ENCODE measurements around the gene DCTN1. TPM values are rescaled to one million over a fixed set of nuclear protein-coding genes. Genes with fewer than 3 reads are reported as not detected.

DCTN1 gene
- total RNA-seq, 6 donors from 2014 or later: 106 to 260 (median 147) TPM

DNA sequence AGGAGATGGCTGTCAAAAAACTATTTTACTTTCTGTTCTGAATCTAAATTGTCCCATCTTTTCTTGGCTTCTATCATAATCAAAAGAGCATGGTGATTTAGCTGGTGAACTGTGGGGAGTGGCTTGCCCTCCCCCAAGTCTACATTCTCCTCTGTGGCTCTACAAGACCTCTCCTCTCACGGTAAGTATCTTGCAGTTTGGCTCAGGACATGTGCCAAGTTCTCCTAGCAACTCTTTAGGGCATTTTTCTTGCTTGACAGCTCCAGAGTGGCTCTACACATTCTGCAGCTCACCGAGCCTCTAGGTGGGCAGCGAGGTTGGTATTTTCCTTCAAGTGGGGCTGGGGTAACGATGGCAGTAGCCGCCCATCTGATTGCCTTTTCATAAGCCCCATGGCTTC is 66.0 kb downstream of the DCTN1 start:
- Histone ChIP-seq H3K9me3 (no peaks in the 10 kb centered on the region), H3K4me3 (no peak overlapping the region), H3K36me3 (no peaks in the 10 kb centered on the region), H3K27me3 (no peaks in the 10 kb centered on the region), H3K27ac (no peak overlapping the region), H3K4me1 (peaks cover 0 to 5% (median 0%) of the 10 kb centered on the region in 4 donors)
- WGBS, 2 donors: 54 to 78% methylated on average over 5 of the region's 5 CpGs
- TF ChIP-seq POLR2AphosphoS5 (IDR thresholded peaks at IDR 0.05): no peak
- TF ChIP-seq EP300 (IDR thresholded peaks at IDR 0.05): no peak
- TF ChIP-seq POLR2A (IDR thresholded peaks at IDR 0.05): no peak
- TF ChIP-seq, protein P1, sequence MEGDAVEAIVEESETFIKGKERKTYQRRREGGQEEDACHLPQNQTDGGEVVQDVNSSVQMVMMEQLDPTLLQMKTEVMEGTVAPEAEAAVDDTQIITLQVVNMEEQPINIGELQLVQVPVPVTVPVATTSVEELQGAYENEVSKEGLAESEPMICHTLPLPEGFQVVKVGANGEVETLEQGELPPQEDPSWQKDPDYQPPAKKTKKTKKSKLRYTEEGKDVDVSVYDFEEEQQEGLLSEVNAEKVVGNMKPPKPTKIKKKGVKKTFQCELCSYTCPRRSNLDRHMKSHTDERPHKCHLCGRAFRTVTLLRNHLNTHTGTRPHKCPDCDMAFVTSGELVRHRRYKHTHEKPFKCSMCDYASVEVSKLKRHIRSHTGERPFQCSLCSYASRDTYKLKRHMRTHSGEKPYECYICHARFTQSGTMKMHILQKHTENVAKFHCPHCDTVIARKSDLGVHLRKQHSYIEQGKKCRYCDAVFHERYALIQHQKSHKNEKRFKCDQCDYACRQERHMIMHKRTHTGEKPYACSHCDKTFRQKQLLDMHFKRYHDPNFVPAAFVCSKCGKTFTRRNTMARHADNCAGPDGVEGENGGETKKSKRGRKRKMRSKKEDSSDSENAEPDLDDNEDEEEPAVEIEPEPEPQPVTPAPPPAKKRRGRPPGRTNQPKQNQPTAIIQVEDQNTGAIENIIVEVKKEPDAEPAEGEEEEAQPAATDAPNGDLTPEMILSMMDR (IDR thresholded peaks at IDR 0.05): no peak
- DNase-seq: peak in 1 of 2 donors; percentile 42
- no peak for ATAC-seq (ENCODE audit: low FRiP score in 2 of 2)

GRCh38 chr2:74313497-74313896 is 66.6 kb downstream of the DCTN1 start:
- no peak overlapping the region for H3K27ac ChIP-seq
- no peak overlapping the region for H3K4me3 ChIP-seq
- no peaks in the 10 kb centered on the region for H3K36me3 ChIP-seq
- DNase-seq (no peak), ATAC-seq (ENCODE audit: low FRiP score in 2 of 2) (no peak)
- H3K27me3 ChIP-seq: no peaks in the 10 kb centered on the region
- no peaks in the 10 kb centered on the region for H3K9me3 ChIP-seq
- TF ChIP-seq POLR2AphosphoS5 (IDR thresholded peaks at IDR 0.05) (no peak), POLR2A (IDR thresholded peaks at IDR 0.05) (no peak), EP300 (IDR thresholded peaks at IDR 0.05) (no peak)
- TF ChIP-seq, protein P1 (IDR thresholded peaks at IDR 0.05): no peak
- H3K4me1 ChIP-seq: peaks cover 0 to 5% (median 0%) of the 10 kb centered on the region in 4 donors
- 49 to 59% methylated on average over 2 of the region's 2 CpGs for WGBS, 2 donors

- Histone ChIP-seq H3K27ac (no peak overlapping the region), H3K4me3 (no peak overlapping the region), H3K36me3 (no peaks in the 10 kb centered on the region), H3K27me3 (no peaks in the 10 kb centered on the region), H3K9me3 (no peaks in the 10 kb centered on the region), H3K4me1 (peaks cover 0 to 5% (median 0%) of the 10 kb centered on the region in 4 donors)
- TF ChIP-seq POLR2A (IDR thresholded peaks at IDR 0.05) (no peak), EP300 (IDR thresholded peaks at IDR 0.05) (no peak)
- TF ChIP-seq, protein P1 (IDR thresholded peaks at IDR 0.05): no peak
- DNase-seq (no peak), ATAC-seq (ENCODE audit: low FRiP score in 2 of 2) (no peak)
These were observed 67.2 kb downstream of the DCTN1 start for GRCh38 chr2:74312913-74313312.

Small RNA genes within 50 kb of the gene (small RNA-seq; reads per million reads assigned to genes)
- gene RNU6-542P: 0 reads per million in 4 donors
- gene TAF13P2: 0 reads per million in 4 donors

Other genes starting within 250 kb of the DCTN1 start
- gene BOLA3, start 232.4 kb downstream of the DCTN1 start, total RNA-seq: 10 to 100 TPM; 19.2 to 37.7 (median 24.3) TPM
- gene MOB1A, start 201.4 kb downstream of the DCTN1 start, total RNA-seq: 100 to 1,000 TPM in 2 of 6 donors, 10 to 100 TPM in 4; 23.1 to 143 (median 94.5) TPM
- gene MTHFD2, start 181.7 kb downstream of the DCTN1 start, total RNA-seq: 10 to 100 TPM in 5 of 6 donors, 1 to 10 TPM in 1; 8.4 to 68.1 (median 34.5) TPM
- 10 to 100 TPM in 3 of 6 donors, 1 to 10 TPM in 3; 3.2 to 47.1 (median 11.0) TPM for gene SLC4A5, start 36.9 kb downstream of the DCTN1 start, total RNA-seq
- gene C2orf81, start 41.3 kb upstream of the DCTN1 start, total RNA-seq: 10 to 100 TPM in 2 of 6 donors, 1 to 10 TPM in 4; 2.6 to 12.3 (median 5.7) TPM
- gene WDR54, start 41.4 kb upstream of the DCTN1 start, total RNA-seq: 10 to 100 TPM in 4 of 6 donors, 1 to 10 TPM in 2; 8.4 to 28.2 (median 13.3) TPM
- gene RTKN, start 61.6 kb upstream of the DCTN1 start, total RNA-seq: 10 to 100 TPM; 26.7 to 95.3 (median 34.0) TPM
- gene INO80B, start 74.8 kb upstream of the DCTN1 start, total RNA-seq: 10 to 100 TPM; 12.6 to 85.9 (median 32.5) TPM
- 100 to 1,000 TPM in 1 of 6 donors, 10 to 100 TPM in 5; 34.7 to 109 (median 51.3) TPM for gene WBP1, start 78.1 kb upstream of the DCTN1 start, total RNA-seq
- 10 to 100 TPM; 57.8 to 80.8 (median 63.1) TPM for gene MOGS, start 85.1 kb upstream of the DCTN1 start, total RNA-seq
- 10 to 100 TPM; 19.9 to 87.1 (median 30.1) TPM for gene MRPL53, start 92.4 kb upstream of the DCTN1 start, total RNA-seq
- gene CCDC142, start 102.7 kb upstream of the DCTN1 start, total RNA-seq: 10 to 100 TPM; 14.8 to 67.1 (median 19.8) TPM
- 100 to 1,000 TPM in 1 of 6 donors, 10 to 100 TPM in 5; 18.2 to 127 (median 27.3) TPM for gene TTC31, start 102.8 kb upstream of the DCTN1 start, total RNA-seq
- 1 to 10 TPM; 1.3 to 8.4 (median 2.4) TPM for gene LBX2, start 119.3 kb upstream of the DCTN1 start, total RNA-seq
- 10 to 100 TPM; 15.4 to 43.2 (median 34.6) TPM for gene PCGF1, start 127.4 kb upstream of the DCTN1 start, total RNA-seq
- 1 to 10 TPM in 1 of 6 donors, under 1 TPM in 1, not detected in 4; 0.26 to 2.6 TPM for gene TLX2, start 134.1 kb upstream of the DCTN1 start, total RNA-seq
- gene DQX1, start 145.9 kb upstream of the DCTN1 start, total RNA-seq: under 1 TPM in 3 of 6 donors, not detected in 3; 0.26 to 0.37 (median 0.33) TPM
- gene AUP1, start 149.4 kb upstream of the DCTN1 start, total RNA-seq: 100 to 1,000 TPM in 4 of 6 donors, 10 to 100 TPM in 2; 93.4 to 337 (median 125) TPM
- 10 to 100 TPM; 11.8 to 36.9 (median 27.2) TPM for gene HTRA2, start 149.6 kb upstream of the DCTN1 start, total RNA-seq
- gene LOXL3, start 173.6 kb upstream of the DCTN1 start, total RNA-seq: 10 to 100 TPM in 3 of 6 donors, 1 to 10 TPM in 3; 3.6 to 28.3 (median 10.3) TPM
- gene DOK1, start 174.4 kb upstream of the DCTN1 start, total RNA-seq: 10 to 100 TPM; 13.7 to 49.2 (median 38.0) TPM